Stimulated activated CD4-positive, alpha-beta T cell treated with anti-CD3 and anti-CD28 coated beads, Interleukin-4, amount 100 ng/mL, for 1 hour (primary cell): ENCODE data around the gene CDH13.

ENCODE experiments used
- DNase-seq: peaks from one replicate; pipeline ENCODE4 v3.0.0-alpha.2; 2020

CDH13 gene

GRCh38 chr16:83205896-83206295 lies 579.1 kb downstream of the CDH13 start:
- DNase-seq: no peak

DNA sequence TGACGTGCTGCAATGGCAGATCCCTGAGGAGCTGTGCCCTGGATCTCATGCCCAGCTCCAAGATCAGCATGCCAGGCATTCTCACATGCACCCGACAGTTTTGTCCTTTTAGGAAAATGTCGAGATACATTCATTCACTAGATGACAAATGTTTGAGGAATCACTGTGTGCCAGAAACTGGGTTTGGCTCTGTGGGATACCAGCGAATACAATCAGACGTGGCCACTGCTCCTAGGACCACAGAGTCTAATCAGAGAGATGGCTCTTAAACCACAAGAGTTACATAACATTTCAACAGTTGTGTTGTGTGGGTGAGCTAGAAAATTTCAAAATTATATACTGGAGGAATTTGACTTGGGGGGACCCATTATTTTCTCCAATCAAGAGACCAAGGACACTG lies 579.7 kb downstream of the CDH13 start:
- no peak for DNase-seq

DNA sequence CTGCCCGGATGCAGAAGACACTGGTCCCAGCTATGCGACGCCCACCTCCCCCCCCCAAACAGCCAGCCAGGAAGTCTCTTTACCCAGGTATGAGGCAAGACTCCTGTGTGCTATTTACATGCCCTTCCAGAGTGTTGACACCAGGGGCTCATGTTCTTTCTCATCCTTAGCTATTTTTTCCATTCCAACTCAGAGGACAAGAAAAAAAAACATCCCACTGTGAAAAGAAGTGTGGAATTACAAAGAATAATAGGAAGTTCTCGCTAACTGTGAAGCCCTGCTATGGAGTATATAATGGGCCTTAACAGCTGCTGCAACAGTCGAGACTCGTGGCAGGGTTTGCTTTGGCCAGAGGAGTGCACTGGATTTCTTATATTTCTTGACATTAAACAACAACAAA lies 584.9 kb downstream of the CDH13 start:
- DNase-seq: no peak

DNA sequence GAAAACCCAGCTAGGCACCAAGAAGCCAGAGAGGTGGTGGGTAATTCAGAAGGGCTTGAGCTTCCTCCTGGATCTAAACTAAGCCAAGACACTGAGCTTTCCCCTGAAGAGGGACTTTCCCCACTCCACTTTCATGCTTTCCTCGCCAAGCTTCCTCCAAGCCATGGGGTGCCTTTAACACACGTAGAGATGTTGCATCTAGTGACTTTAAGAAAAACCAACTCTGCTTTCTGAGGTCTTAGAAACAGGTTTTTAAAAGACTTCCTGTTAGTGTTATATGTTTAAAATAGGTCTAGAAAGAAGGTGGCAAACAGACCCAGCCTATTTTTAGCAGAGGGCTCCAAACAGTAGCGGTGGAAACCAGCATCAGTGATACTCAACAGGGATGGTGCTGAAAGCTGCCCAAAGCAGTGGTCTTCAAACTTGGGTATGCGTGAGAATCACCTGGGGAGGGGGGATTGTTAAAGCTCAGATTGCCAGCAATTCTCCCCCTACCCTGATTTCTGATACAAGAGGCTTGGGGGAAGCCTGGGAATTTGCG lies 585.6 kb downstream of the CDH13 start:
- no peak for DNase-seq

DNA sequence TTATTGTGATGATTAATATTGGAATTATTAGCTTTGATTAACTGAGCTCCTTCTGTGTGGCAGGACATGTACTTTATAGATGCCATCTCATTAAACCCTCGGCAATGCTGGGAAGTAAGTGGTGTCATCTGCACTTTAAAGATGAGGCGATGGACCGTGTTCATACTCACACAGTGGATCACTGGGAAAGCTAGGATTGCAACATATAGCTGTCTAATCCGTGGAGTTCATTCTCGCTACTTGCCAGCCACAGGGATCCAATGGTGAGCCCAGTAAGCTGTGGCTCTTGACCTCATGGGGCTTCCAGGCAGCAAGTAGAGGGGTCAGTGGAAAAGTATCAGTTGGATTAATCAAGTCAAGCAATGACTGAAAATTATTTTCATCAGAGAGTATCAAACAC lies 587.9 kb downstream of the CDH13 start:
- DNase-seq: no peak

- peak; percentile 38 for DNase-seq
These were observed 588.7 kb downstream of the CDH13 start for GRCh38 chr16:83215406-83216001.

GRCh38 chr16:83219285-83219684 lies 592.5 kb downstream of the CDH13 start:
- DNase-seq: no peak

GRCh38 chr16:83220066-83220465 lies 593.3 kb downstream of the CDH13 start:
- DNase-seq: no peak

GRCh38 chr16:83224642-83225041 lies 597.9 kb downstream of the CDH13 start:
- no peak for DNase-seq

DNA sequence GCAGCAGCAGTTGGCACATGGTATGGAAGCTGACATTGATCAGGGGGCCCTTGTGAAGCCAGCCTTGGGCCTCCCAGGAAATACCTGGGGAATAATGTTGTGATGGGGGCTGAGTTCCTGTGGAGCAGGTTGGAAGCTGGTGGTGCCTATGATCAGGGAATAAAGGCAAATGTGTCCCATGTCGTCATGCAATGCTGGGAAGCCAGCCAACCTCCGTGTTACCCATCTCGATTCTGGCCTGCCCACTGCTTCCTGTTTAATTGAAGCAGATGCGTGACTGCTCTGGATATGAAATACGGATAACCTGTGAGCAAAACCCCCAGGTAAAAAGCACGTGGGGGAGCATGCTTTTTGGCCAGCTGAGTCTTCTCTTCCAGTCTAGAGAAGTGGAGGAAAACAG lies 600.6 kb downstream of the CDH13 start:
- DNase-seq: no peak

GRCh38 chr16:83231729-83232128 lies 605.0 kb downstream of the CDH13 start:
- DNase-seq: no peak

DNA sequence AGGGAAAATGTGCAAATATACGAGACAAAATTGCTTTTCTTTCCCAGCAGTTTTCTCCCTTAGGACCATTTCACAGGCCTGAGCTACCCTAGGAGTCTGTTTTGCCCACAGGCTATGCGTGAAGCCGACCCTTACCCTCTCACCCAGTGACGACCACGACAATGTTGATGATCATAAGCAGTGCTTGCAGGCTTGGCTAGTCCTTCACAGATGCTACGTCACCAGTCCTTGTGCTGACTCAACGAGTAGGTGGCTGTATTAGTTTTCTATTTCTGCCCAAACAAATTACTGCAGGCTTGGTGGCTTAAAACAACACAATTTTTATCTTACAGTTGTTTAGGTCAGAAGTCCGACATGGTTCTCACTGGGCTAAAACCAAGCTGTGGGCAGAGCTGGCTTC lies 606.4 kb downstream of the CDH13 start:
- DNase-seq: no peak

GRCh38 chr16:83238949-83239691 lies 612.4 kb downstream of the CDH13 start:
- no peak for DNase-seq

- no peak for DNase-seq
These were observed 617.3 kb downstream of the CDH13 start for GRCh38 chr16:83244057-83244456.

DNA sequence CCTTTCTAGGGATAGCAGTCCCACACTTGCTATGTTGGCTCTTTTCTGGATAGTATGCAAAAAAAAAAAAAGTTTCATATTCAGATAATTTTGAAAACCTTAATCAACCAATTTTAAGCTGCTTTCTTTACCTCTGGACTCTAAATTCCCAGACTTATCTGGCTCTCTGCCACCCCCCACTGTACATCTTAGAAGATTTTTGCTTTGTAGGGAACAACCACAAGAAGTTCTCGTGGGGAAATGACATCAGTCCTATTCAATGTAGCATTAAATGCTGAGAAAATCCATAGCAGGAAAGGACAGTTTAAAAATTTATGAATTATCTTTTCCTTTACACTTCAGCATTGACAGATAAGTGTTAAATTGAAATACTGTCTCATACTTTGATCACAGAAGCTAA lies 618.3 kb downstream of the CDH13 start:
- DNase-seq: no peak

DNA sequence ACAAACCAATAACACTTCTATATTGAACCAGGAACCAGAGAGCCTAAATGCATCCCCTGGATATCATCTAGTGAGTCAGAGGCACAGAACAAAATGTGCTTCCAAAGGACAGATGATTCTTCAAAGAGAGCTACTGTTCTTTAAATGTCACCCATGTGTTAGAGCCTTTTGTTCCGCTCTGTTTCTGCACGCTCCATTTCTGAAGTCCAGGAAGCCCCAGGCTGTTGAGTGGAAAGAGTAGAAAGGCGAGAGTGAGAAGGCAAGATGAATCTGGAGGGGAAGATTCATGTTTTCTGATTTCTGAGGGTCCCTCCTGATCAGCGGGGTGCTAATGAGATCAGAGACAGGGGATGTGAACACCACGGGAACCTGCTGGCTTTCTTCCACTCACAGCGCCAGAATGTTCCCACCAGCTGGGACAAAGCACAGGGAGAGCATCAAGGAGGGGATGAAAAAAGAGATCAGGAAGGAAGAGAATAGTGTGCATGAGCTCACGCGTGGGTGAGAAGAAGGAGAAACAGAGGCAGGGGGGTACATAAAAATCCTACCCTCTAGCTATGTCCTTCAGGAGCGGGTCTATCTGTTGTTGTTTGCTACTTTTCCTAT lies 621.1 kb downstream of the CDH13 start:
- no peak for DNase-seq

DNA sequence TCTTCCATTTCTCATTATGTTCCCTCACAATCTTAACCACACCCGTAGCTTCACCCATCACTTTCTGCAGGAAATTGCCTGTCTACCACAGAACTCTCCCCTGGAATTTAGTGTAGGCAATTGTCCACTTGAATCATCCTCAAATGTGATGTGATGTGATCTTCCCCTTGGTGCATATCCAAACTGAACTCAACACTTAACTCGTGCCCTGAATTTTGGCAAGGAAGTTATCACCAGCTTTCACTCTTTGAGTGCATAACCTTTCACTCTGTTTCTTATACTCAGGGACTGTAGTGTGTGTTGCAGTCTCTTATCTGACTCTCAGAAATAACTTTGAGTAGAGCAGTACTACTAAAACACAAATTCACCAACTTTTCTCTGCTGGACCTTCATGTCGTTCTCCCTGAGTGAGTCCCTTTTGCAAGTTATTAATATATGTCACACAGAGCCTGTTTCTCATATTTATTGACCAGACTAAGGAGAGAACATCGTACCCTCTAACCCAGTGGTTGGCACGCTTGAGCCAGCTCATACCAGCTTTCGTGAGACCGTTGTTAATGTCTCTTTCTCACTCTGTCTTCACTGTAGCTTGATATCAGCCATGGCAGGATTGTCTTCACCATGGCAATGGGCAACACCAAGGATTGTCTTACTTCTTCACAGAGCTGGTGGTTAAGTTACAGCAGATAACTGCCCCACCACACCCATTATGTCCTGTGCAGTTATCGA lies 622.1 kb downstream of the CDH13 start:
- DNase-seq: no peak

DNA sequence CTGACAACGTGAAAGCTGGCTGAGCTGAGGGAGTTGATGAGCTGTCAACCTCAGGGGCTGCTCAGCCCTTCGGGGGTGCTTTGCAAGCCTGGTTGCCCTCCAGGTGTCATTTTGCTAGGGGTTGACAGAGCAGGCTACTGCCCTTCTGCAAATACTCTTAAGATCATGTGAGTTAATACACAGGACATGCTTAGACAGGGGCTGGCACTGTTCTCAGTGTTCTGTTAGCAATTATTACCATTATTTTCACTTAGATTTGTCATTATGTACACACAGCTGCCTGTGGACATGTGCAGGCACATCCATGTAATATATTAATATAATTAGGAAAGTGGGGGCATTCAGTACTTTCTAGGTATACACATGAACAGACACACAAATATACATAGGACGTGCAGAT lies 626.8 kb downstream of the CDH13 start:
- DNase-seq: no peak

DNA sequence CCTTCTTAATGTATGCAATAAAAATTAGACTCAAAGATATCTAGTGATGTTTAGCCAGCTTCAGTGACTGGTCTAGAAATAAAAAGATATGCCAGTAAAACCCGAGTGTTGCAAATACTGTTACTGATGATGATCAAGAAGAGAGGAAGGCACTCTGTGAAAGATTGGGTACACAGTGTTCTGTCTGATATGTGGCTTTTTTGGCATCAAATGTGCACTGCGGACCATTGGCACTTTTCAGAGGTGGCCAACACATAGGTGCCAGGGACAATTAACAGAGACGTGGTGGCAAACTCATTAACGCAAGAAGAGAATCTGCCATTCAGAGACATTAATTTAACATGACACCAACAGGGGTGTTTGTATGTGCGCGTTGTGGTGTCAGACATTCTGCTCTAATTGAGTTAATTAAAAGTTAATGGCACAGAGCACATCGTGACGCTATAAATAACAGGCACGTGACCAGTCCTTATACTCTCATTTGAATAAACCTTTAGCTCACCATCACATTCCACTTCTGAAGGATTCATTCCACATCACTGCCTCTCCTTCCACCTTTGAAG lies 631.7 kb downstream of the CDH13 start:
- no peak for DNase-seq

DNA sequence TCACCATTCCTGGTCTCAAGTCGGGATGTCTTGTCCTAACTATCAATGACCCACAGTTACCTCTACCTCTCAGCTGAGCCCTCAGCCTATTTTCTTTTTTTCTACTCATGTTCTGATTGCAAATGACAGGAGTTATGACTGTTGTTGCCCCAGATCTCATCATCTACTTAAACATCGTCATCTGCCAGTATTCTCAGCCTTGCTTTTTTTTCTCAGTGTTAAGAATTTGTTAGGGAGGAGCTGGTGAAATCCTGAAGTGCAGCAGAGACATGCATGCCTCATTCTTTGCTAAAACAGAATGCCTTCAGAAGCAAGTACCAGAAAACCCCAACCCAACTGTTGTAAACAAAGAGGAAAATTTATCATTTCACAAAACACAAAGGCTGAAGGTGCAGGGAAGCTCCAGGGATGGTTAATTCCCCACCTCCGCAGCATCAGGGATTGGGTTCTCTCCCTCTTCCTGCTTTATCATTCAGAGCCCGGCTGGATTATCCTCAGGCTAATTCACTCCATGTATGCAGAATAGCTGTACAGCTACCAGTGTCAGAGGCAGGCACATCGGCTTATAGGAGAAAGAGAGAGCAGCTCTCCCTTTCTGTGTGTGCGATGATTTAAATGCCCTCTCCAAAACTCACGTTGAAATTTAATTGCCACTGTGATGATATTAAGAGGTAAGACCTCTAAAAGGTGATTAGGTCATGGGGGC lies 640.2 kb downstream of the CDH13 start:
- DNase-seq: no peak

GRCh38 chr16:83268169-83268568 lies 641.4 kb downstream of the CDH13 start:
- no peak for DNase-seq

DNA sequence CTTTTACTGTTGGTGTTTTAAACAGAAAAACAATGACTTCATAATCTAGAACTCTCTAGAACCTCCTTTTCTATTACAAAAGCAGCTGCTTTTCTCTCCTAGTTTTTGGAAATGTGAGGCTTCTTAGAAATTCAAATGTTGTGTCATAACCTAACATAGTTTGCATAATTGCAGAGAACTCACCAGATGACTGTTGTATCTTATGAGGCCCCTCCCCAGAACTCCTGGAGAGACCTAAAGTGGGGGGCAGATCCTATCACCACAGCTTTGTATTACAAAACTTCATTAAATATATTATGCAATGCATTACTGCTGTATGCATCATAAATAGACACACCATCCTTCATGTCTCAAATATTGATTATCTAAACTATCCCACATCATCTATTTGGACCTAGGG lies 642.3 kb downstream of the CDH13 start:
- DNase-seq: no peak

DNA sequence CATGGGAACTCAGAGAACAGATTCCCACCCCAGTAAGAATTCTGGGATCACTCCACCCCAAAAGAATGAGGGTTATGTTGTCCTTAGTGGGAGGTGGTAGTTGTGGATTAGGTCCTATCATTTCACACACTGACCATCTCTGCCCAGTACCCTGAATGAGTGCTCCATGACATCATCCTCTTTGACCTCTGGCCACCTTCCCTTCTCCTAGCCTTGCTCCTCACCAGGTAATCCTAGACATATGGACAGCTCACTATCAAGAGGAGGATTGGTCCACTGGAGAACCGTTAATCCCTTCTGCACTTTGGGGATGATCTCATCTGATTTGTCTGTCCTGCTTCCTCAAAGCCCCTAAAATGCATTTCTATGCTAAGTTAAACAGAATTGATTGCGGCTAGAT lies 642.8 kb downstream of the CDH13 start:
- DNase-seq: no peak
